Non-pigmented ciliary epithelial cell (primary cell): Measurements from ENCODE around the gene TSGA10.
"Not testable (repeated sequence)": the region's sequence is repeated elsewhere in the genome, so short reads cannot be mapped to it uniquely, and the experiment has no call there.

ENCODE experiments used
- DNase-seq: peaks from one replicate; pipeline ENCODE4 v3.0.0-alpha.2; 2010; ENCODE audit warnings: low read depth

Gene TSGA10

GRCh38 chr2:99153921-99154604, 679 bp downstream of the TSGA10 start:
- no peak for DNase-seq

- no peak for DNase-seq
Observed at GRCh38 chr2:99152199-99152895, 2.4 kb downstream of the TSGA10 start.

GRCh38 chr2:99150706-99151105, 4.0 kb downstream of the TSGA10 start:
- DNase-seq, result no peak

GRCh38 chr2:99141110-99142108, 13.3 kb downstream of the TSGA10 start, which contains the start of gene C2orf15:
C2orf15 (plus strand) TSS chr2:99141707; CDS start chr2:99150559, 8,852 bp downstream.
- peak; percentile 37 for DNase-seq

GRCh38 chr2:99140860-99141109, 14.0 kb downstream of the TSGA10 start:
- DNase-seq, result no peak

GRCh38 chr2:99140056-99140859, 14.5 kb downstream of the TSGA10 start:
- no peak for DNase-seq

GRCh38 chr2:99139003-99139402, 15.7 kb downstream of the TSGA10 start:
- no peak for DNase-seq

GRCh38 chr2:99135044-99135556, 19.6 kb downstream of the TSGA10 start:
- DNase-seq, result not testable (repeated sequence)

- DNase-seq, result no peak
Observed at GRCh38 chr2:99127981-99128380, 26.8 kb downstream of the TSGA10 start.

GRCh38 chr2:99112617-99113016, 42.1 kb downstream of the TSGA10 start:
- DNase-seq, result no peak

- DNase-seq, result no peak
Observed at GRCh38 chr2:99111945-99112344, 42.8 kb downstream of the TSGA10 start.

- DNase-seq, result no peak
Observed at GRCh38 chr2:99111236-99111635, 43.5 kb downstream of the TSGA10 start.

GRCh38 chr2:99106913-99107312, 47.8 kb downstream of the TSGA10 start:
- no peak for DNase-seq

GRCh38 chr2:99104006-99104405, 50.7 kb downstream of the TSGA10 start:
- DNase-seq, result no peak

GRCh38 chr2:99101697-99102096, 53.0 kb downstream of the TSGA10 start:
- DNase-seq, result no peak

GRCh38 chr2:99096728-99097127, 58.0 kb downstream of the TSGA10 start:
- no peak for DNase-seq

- DNase-seq, result no peak
Observed at GRCh38 chr2:99088017-99088416, 66.7 kb downstream of the TSGA10 start.

- no peak for DNase-seq
Observed at GRCh38 chr2:99086385-99086784, 68.4 kb downstream of the TSGA10 start.

GRCh38 chr2:99085421-99085820, 69.3 kb downstream of the TSGA10 start:
- no peak for DNase-seq

GRCh38 chr2:99084256-99084655, 70.5 kb downstream of the TSGA10 start:
- DNase-seq, result no peak

GRCh38 chr2:99081891-99082290, 72.9 kb downstream of the TSGA10 start:
- no peak for DNase-seq

GRCh38 chr2:99079226-99079625, 75.5 kb downstream of the TSGA10 start:
- DNase-seq, result no peak
